ENCODE measurements around the gene FAM227B. TPM values are rescaled to one million over a fixed set of nuclear protein-coding genes. Genes with fewer than 3 reads are reported as not detected.
"Not testable (repeated sequence)": the region's sequence is repeated elsewhere in the genome, so short reads cannot be mapped to it uniquely, and the experiment has no call there.

Gene FAM227B
- total and polyA plus RNA-seq, 5 experiments from 2014 or later: 14.5 to 28.7 (median 23.8) TPM

DNA sequence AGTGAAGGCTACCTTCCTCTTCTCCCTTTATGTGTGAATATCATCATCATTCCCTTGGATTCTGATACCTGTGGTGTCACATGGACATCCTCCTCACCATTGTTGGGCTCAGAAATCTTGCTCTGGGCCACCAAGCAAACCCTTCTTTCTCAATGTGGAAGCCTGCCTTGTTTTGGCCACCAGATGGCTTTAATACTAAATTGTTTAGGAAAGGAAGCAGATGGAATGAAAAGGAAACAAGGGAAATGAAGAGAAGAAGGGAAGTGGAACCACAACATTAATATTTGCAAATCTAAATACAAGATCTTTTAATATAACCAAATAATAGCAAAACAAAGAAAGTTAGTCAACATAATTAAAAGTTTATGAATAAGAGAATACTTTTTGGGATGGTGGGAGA lies 14.0 kb downstream of the FAM227B start:
- Mint-ChIP-seq H3K36me3 (peaks cover 41 to 54% (median 43%) of the 10 kb centered on the region in 3 donors), H3K27me3 (no peaks in the 10 kb centered on the region), H3K9me3 (peaks cover 18 to 38% (median 32%) of the 10 kb centered on the region in 9 donors), H3K27ac (no peak overlapping the region), H3K4me1 (no peaks in the 10 kb centered on the region), H3K4me3 (no peak overlapping the region)
- POLR2A ChIA-PET: no interaction called here
- no peak for DNase-seq
- no peak for ATAC-seq

DNA sequence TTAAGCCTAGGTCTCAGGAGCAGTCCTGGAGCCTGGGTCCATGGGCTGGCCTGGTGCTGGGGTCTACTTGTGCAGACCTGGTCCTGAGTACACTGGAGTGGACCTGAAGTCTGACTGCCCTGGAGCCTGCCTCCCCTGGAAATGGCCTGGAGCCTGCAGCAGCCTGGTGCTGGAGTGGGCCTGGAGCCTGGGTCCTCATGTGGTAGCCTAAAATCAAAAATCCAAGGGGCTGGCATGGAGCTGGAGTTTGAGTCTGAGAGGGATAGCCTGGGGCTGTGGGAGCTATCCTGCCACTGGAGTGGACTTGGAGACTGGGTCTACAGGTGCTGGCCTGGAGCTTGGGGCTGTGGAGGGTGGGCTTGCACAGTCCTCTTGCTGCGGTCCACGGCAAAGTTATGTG lies 15.0 kb downstream of the FAM227B start:
- no peak overlapping the region for H3K27ac Mint-ChIP-seq
- no peaks in the 10 kb centered on the region for H3K4me1 Mint-ChIP-seq
- H3K27me3 Mint-ChIP-seq: no peaks in the 10 kb centered on the region
- no peak for DNase-seq
- no peak for ATAC-seq
- H3K36me3 Mint-ChIP-seq: peaks cover 41 to 57% (median 49%) of the 10 kb centered on the region in 3 donors
- peaks cover 20 to 46% (median 37%) of the 10 kb centered on the region in 9 donors for H3K9me3 Mint-ChIP-seq
- H3K4me3 Mint-ChIP-seq: no peak overlapping the region
- POLR2A ChIA-PET: no interaction called here

- peak overlapping the region in 1 of 10 donors; percentile 7 for H3K27ac Mint-ChIP-seq
- H3K4me3 Mint-ChIP-seq: no peak overlapping the region
- DNase-seq (no peak), ATAC-seq (no peak)
- POLR2A ChIA-PET: no interaction called here
- peaks cover 43 to 61% (median 52%) of the 10 kb centered on the region in 3 donors for H3K36me3 Mint-ChIP-seq
- H3K4me1 Mint-ChIP-seq: no peaks in the 10 kb centered on the region
- no peaks in the 10 kb centered on the region for H3K27me3 Mint-ChIP-seq
- H3K9me3 Mint-ChIP-seq: peaks cover 20 to 52% (median 44%) of the 10 kb centered on the region in 9 donors
Measured at GRCh38 chr15:49604625-49605409, 15.8 kb downstream of the FAM227B start.

DNA sequence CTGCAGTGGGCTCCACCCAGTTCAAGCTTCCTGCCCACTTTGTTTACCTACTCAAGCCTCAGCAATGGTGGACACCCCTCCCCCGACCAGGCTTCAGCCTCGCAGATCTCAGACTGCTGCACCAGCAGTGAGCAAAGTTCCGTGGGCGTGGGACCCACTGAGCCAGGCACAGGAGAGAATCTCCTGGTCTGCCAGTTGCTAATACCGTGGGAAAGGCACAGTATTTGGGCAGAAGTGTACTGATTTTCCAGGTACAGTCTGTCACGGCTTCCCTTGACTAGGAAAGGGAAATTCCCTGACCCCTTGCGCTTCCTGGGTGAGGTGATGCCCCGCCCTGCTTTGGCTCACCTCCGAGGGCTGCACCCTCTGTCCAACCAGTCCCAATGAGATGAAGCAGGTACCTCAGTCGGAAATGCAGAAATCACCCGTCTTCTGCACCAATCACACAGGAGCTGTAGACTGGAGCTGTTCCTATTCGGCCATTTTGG lies 27.7 kb downstream of the FAM227B start:
- DNase-seq, POLR2A ChIA-PET, H3K4me1 Mint-ChIP-seq, H3K4me3 Mint-ChIP-seq, H3K27ac Mint-ChIP-seq, H3K27me3 Mint-ChIP-seq, ATAC-seq: not testable (repeated sequence)
- H3K9me3 Mint-ChIP-seq: peaks cover 16 to 41% (median 35%) of the 10 kb centered on the region in 9 donors
- peaks cover 15 to 38% (median 31%) of the 10 kb centered on the region in 3 donors for H3K36me3 Mint-ChIP-seq

- Mint-ChIP-seq H3K9me3 (peaks cover 0 to 22% (median 16%) of the 10 kb centered on the region in 9 donors), H3K4me3 (peak overlapping the region in 3 of 10 donors; percentile 18 to 45 (median 39)), H3K27me3 (no peaks in the 10 kb centered on the region), H3K36me3 (peaks cover 20 to 33% (median 27%) of the 10 kb centered on the region in 3 donors), H3K27ac (peak overlapping the region in 4 of 10 donors; percentile 28 to 56 (median 45)), H3K4me1 (peaks cover 5 to 7% (median 6%) of the 10 kb centered on the region in 4 donors)
- ATAC-seq: no peak
- no peak for DNase-seq
- POLR2A ChIA-PET: no interaction called here
Measured at GRCh38 chr15:49589030-49589429, 31.6 kb downstream of the FAM227B start.

GRCh38 chr15:49573421-49573820 lies 47.2 kb downstream of the FAM227B start:
- Mint-ChIP-seq H3K27ac (no peak overlapping the region), H3K27me3 (no peaks in the 10 kb centered on the region), H3K36me3 (peaks cover 36 to 61% (median 56%) of the 10 kb centered on the region in 3 donors), H3K4me1 (no peaks in the 10 kb centered on the region), H3K4me3 (no peak overlapping the region), H3K9me3 (peaks cover 20 to 60% (median 42%) of the 10 kb centered on the region in 9 donors)
- POLR2A ChIA-PET: no interaction called here
- no peak for ATAC-seq
- no peak for DNase-seq

- H3K27ac Mint-ChIP-seq: no peak overlapping the region
- H3K4me1 Mint-ChIP-seq: no peaks in the 10 kb centered on the region
- POLR2A ChIA-PET: no interaction called here
- no peak overlapping the region for H3K4me3 Mint-ChIP-seq
- H3K36me3 Mint-ChIP-seq: peaks cover 19 to 46% (median 35%) of the 10 kb centered on the region in 3 donors
- H3K27me3 Mint-ChIP-seq: no peaks in the 10 kb centered on the region
- DNase-seq (no peak), ATAC-seq (no peak)
- peaks cover 20 to 74% (median 46%) of the 10 kb centered on the region in 9 donors for H3K9me3 Mint-ChIP-seq
Measured at GRCh38 chr15:49570672-49571071, 49.9 kb downstream of the FAM227B start.

DNA sequence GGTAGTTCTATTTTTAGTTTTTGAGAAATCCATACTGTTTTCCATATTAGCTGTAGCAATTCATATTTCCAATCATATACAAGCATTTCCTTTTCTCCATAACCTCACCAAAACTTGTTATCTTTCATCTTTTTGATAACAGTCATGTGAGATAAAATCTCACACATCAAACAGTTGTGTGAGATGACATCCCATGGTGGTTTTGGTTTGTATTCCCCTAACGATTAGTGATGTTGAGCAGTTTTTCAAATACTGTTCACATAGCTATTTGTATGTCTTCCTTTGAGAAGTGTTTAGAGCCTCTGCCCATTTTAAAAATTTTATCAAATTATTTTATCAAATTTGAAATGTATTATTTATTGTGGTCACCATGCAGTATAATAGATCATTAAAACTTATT lies 50.4 kb downstream of the FAM227B start:
- no peak for ATAC-seq
- DNase-seq: no peak
- H3K4me1 Mint-ChIP-seq: no peaks in the 10 kb centered on the region
- H3K27me3 Mint-ChIP-seq: no peaks in the 10 kb centered on the region
- H3K27ac Mint-ChIP-seq: no peak overlapping the region
- POLR2A ChIA-PET: no interaction called here
- no peak overlapping the region for H3K4me3 Mint-ChIP-seq
- peaks cover 20 to 77% (median 47%) of the 10 kb centered on the region in 9 donors for H3K9me3 Mint-ChIP-seq
- peaks cover 19 to 44% (median 33%) of the 10 kb centered on the region in 3 donors for H3K36me3 Mint-ChIP-seq

DNA sequence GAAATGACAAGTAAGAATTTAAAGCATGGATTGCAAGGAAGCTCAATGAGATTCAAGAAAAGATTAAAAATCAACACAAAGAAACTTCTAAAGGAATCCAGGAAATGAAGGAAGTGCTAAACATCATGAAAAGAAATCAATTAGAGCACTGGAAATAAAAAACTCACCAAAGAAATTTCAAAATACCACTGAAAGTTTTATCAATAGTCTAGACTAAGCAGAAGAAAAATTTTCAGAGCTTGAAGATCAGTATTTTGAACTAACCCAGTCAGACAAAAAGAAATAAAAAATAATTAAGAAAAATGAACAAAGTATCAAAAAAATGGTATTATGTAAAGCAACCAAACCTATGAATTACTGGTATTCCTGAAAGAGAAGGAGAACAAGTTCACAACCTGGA lies 60.6 kb downstream of the FAM227B start:
- Mint-ChIP-seq H3K9me3 (peaks cover 10 to 89% (median 58%) of the 10 kb centered on the region in 9 donors), H3K36me3 (peaks cover 26 to 73% (median 55%) of the 10 kb centered on the region in 3 donors), H3K4me1 (no peaks in the 10 kb centered on the region), H3K4me3 (no peak overlapping the region), H3K27me3 (peaks cover 0 to 1% (median 0%) of the 10 kb centered on the region in 5 donors), H3K27ac (no peak overlapping the region)
- POLR2A ChIA-PET: no interaction called here
- DNase-seq: no peak
- no peak for ATAC-seq

DNA sequence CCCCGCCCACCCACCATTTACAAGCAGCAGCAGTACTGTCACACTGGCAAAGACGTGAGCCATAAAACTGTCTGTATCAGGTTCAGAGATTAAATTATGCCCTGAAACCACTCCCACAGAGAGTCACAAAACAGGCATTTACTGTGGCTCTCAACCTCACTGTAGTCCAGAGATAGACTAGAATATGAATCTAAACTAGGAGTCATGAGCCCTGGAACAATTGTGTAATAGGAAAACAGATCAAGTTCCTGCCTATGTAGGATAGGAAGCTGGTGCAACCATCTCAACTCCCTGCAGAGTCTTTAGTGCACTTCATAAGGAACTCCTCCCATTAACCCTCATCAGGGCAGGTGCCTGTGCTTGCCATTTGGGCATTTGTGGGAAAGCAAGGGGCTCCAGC lies 61.7 kb downstream of the FAM227B start:
- H3K27ac Mint-ChIP-seq: no peak overlapping the region
- peaks cover 24 to 76% (median 49%) of the 10 kb centered on the region in 3 donors for H3K36me3 Mint-ChIP-seq
- ATAC-seq (no peak), DNase-seq (no peak)
- H3K4me3 Mint-ChIP-seq: no peak overlapping the region
- peaks cover 0 to 2% (median 0%) of the 10 kb centered on the region in 5 donors for H3K27me3 Mint-ChIP-seq
- H3K4me1 Mint-ChIP-seq: no peaks in the 10 kb centered on the region
- POLR2A ChIA-PET: no interaction called here
- peaks cover 15 to 90% (median 58%) of the 10 kb centered on the region in 9 donors for H3K9me3 Mint-ChIP-seq

DNA sequence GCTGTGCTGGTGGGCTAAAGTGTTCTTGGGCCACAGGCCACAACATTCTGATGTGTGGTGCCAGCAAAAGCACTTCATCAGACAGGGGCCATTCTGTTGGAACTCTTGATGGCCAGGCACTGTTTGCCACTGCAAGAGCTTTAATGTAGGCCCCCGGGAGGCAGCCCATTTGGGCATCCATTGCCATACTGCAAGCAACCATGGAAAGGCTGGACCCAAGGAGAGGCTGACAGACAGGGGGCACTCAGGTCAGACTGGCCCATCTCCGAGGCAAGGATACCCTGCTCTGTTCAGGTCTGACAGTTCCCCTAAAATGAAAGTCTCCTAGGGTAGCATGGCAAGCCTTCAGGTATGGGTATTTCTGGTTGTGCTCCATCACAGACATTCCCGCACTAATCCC lies 64.2 kb downstream of the FAM227B start:
- H3K4me1 Mint-ChIP-seq: no peaks in the 10 kb centered on the region
- H3K27me3 Mint-ChIP-seq: peaks cover 0 to 2% (median 0%) of the 10 kb centered on the region in 5 donors
- H3K36me3 Mint-ChIP-seq: peaks cover 17 to 61% (median 35%) of the 10 kb centered on the region in 3 donors
- DNase-seq (no peak), ATAC-seq (no peak)
- H3K9me3 Mint-ChIP-seq: peaks cover 14 to 92% (median 69%) of the 10 kb centered on the region in 9 donors
- no peak overlapping the region for H3K4me3 Mint-ChIP-seq
- H3K27ac Mint-ChIP-seq: no peak overlapping the region
- POLR2A ChIA-PET: no interaction called here

GRCh38 chr15:49550342-49550741 lies 70.3 kb downstream of the FAM227B start:
- Mint-ChIP-seq H3K9me3 (peaks cover 29 to 80% (median 51%) of the 10 kb centered on the region in 9 donors), H3K36me3 (peaks cover 2 to 47% (median 15%) of the 10 kb centered on the region in 3 donors)
- H3K27ac Mint-ChIP-seq, H3K27me3 Mint-ChIP-seq, H3K4me3 Mint-ChIP-seq, ATAC-seq, H3K4me1 Mint-ChIP-seq, POLR2A ChIA-PET, DNase-seq: not testable (repeated sequence)

- no peak for ATAC-seq
- Mint-ChIP-seq H3K4me1 (no peaks in the 10 kb centered on the region), H3K9me3 (peaks cover 13 to 77% (median 36%) of the 10 kb centered on the region in 9 donors), H3K27me3 (no peaks in the 10 kb centered on the region), H3K36me3 (peaks cover 0 to 54% (median 7%) of the 10 kb centered on the region in 3 donors), H3K27ac (no peak overlapping the region), H3K4me3 (no peak overlapping the region)
- POLR2A ChIA-PET: no interaction called here
- no peak for DNase-seq
Measured at GRCh38 chr15:49538520-49538919, 82.1 kb downstream of the FAM227B start.
